Stomach (tissue), 9 donors: ENCODE results near the gene SELENOH. TPM values are rescaled to one million over a fixed set of nuclear protein-coding genes. Genes with fewer than 3 reads are reported as not detected.

ENCODE experiments used
- DNase-seq, 2 donors: peaks; one replicate each; pipeline versions ENCODE4 v3.0.0 to v3.0.0-alpha.2; 2013 to 2019
- H3K27ac ChIP-seq, 5 donors: fragments of 200-600 bp in 4 of 5; sonication (generic) in 4 of 5; one replicate each; pipeline ENCODE4 v1.5.1; 2013 to 2019; ENCODE audit warnings: mild to moderate bottlenecking in 1 of 5, moderate library complexity in 1 of 5
- H3K27me3 ChIP-seq, 3 donors: fragments of 200-600 bp; sonication (generic); one replicate each; pipeline ENCODE4 v1.5.1; 2017 to 2019; ENCODE audit warnings: mixed run types in 1 of 3
- H3K36me3 ChIP-seq, 4 donors: fragments of 200-600 bp; sonication (generic); 1 replicate in 3 of 4; 2 replicates in 1 of 4; pipeline ENCODE4 v1.5.1; 2016 to 2019
- H3K4me1 ChIP-seq, 4 donors: fragments of 200-600 bp; sonication (generic); one replicate each; pipeline ENCODE4 v1.5.1; 2016 to 2019
- H3K4me3 ChIP-seq, 4 donors: fragments of 200-600 bp; sonication (generic) in 3 of 4; one replicate each; pipeline ENCODE4 v1.5.1; 2016 to 2019; ENCODE audit warnings: mild to moderate bottlenecking in 1 of 4
- H3K9me3 ChIP-seq, 4 donors: fragments of 200-600 bp; sonication (generic); one replicate each; pipeline ENCODE4 v1.5.1; 2016 to 2019
- CTCF ChIP-seq, 7 experiments: fragments of 450-650 bp in 4 of 7; fragments of 200-600 bp in 3 of 7; sonication (generic) in 3 of 7; IDR thresholded peaks; one replicate each; pipeline ENCODE4 v1.5.1; 2016 to 2019; ENCODE audit warnings: antibody characterized with exemption in 7 of 7, control low read depth in 2 of 7, mild to moderate bottlenecking in 1 of 7
- EP300 ChIP-seq: sonication (generic); formaldehyde crosslinking; IDR thresholded peaks from one replicate; pipeline ENCODE4 v1.6.1; 2017; ENCODE audit warnings: antibody characterized with exemption
- POLR2A ChIP-seq, 4 donors: fragments of 450-650 bp; IDR thresholded peaks; one replicate each; pipeline ENCODE4 v1.6.1; 2016; ENCODE audit warnings: antibody characterized with exemption in 4 of 4, control low read depth in 2 of 4, mild to moderate bottlenecking in 1 of 4, moderate library complexity in 1 of 4
- POLR2AphosphoS5 ChIP-seq, 3 donors: sonication (generic); formaldehyde crosslinking; IDR thresholded peaks; one replicate each; pipeline ENCODE4 v1.6.1; 2016; ENCODE audit warnings: antibody characterized with exemption in 3 of 3
- WGBS, 5 donors: extraction: QIAGEN DNeasy Blood & Tissue Kit in 3 of 5; methylation state at CpG; one replicate each; pipeline versions ENCODE4 v1.1.5 to v1.1.7; 2013 to 2018; 5-methylcytosine and 5-hydroxymethylcytosine counted together
- intact Hi-C: fragments of 100-400 bp; cut with DNase I; formaldehyde crosslinking; loops from one replicate; pipeline ENCODE4 v1.15.1; 2023; ENCODE audit warnings: low total_unique reads
- polyA plus RNA-seq, 3 donors: library from polyadenylated mRNA; stranded (reverse); fragments of 200-250 nt; gene quantifications; one replicate each; pipeline ENCODE4 v1.2.3, GENCODE V29; 2013
- total RNA-seq, 5 donors: library from RNA; depleted of rRNA; stranded (reverse); fragments of >200 nt; gene quantifications; one replicate each; pipeline versions ENCODE4 v1.1.0 to v1.2.3, GENCODE V29; 2014 to 2016
- donor health status: healthy with polysubstance abuse.
- donor health status: Bipolar disorder and iron deficiency.
- donor health status: healthy.

Gene SELENOH
- total and polyA plus RNA-seq, 8 donors, result 33.8 to 234 (median 171) TPM

GRCh38 chr11:57787006-57787604, 45.8 kb downstream of the SELENOH start:
- TF ChIP-seq POLR2A (IDR thresholded peaks at IDR 0.05) (no peak), CTCF (IDR thresholded peaks at IDR 0.05) (no peak), EP300 (no peak), POLR2AphosphoS5 (IDR thresholded peaks at IDR 0.05) (no peak)
- peaks cover 55 to 100% (median 89%) of the 10 kb centered on the region in 4 donors for H3K4me1 ChIP-seq
- peaks cover 0 to 8% (median 8%) of the 10 kb centered on the region in 4 donors for H3K36me3 ChIP-seq
- no peaks in the 10 kb centered on the region for H3K9me3 ChIP-seq
- H3K27me3 ChIP-seq, result no peaks in the 10 kb centered on the region
- H3K4me3 ChIP-seq, result no peak overlapping the region
- WGBS, 5 donors, result 63 to 81% (median 69%) methylated on average over 4 of the region's 4 CpGs
- peak overlapping the region in 4 of 5 donors; percentile 25 to 91 (median 54) for H3K27ac ChIP-seq
- no peak for DNase-seq
- intact Hi-C loops, result no loop called here

DNA sequence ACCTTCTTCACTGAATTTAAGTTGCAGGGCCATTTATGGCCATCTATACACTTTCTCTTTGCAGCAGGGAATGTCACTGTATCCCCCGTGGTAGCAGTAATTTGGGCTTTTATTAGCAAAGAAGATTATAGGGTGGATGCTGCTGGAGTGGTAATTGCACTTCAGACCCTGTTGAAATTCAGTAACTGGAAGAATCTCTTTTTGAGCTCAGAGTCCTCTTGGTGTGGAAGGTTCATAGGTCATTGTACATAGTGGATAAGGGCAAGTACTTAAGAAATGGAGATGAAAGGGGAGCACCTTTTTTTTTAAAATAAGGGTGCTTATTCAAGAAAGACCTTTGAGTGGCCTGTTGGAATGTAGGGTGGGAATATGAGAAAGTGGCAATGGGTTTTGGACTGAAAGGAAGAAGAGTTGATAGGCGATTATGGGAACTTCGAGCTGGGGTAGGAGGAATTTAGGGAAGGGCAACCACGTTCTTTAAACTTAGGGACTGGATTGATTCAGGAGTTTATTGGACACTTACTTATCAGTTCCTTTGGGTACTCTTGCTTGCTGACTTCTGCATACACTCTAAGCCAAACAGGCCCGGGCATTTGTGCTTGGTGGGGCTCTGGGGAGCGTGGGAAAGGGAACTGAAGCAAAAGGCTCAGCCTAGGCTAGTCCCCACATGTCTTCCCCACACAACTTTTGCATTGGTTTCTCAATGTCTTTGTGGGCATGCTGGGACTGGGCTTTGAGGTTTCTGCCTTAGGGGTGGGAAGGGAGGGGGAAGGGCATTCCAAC, 46.8 kb downstream of the SELENOH start:
- TF ChIP-seq POLR2AphosphoS5 (IDR thresholded peaks at IDR 0.05) (no peak), POLR2A (IDR thresholded peaks at IDR 0.05) (no peak), CTCF (IDR thresholded peaks at IDR 0.05) (no peak), EP300 (no peak)
- H3K36me3 ChIP-seq, result peaks cover 0 to 8% (median 8%) of the 10 kb centered on the region in 4 donors
- H3K4me1 ChIP-seq, result peaks cover 65 to 100% (median 90%) of the 10 kb centered on the region in 4 donors
- peak in 1 of 2 donors; percentile 50 for DNase-seq
- intact Hi-C loops, result no loop called here
- H3K9me3 ChIP-seq, result no peaks in the 10 kb centered on the region
- no peak overlapping the region for H3K4me3 ChIP-seq
- WGBS, 5 donors, result 45 to 48% (median 46%) methylated on average over 6 of the region's 6 CpGs
- peak overlapping the region in 4 of 5 donors; percentile 5 to 91 (median 58) for H3K27ac ChIP-seq
- no peaks in the 10 kb centered on the region for H3K27me3 ChIP-seq

GRCh38 chr11:57788703-57789088, 47.4 kb downstream of the SELENOH start:
- H3K27me3 ChIP-seq, result no peaks in the 10 kb centered on the region
- TF ChIP-seq CTCF (IDR thresholded peaks at IDR 0.05) (no peak), POLR2A (IDR thresholded peaks at IDR 0.05) (no peak), EP300 (no peak)
- no peak for DNase-seq
- H3K4me3 ChIP-seq, result no peak overlapping the region
- intact Hi-C loops, result no loop called here
- peaks cover 0 to 12% (median 10%) of the 10 kb centered on the region in 4 donors for H3K36me3 ChIP-seq
- peaks cover 71 to 100% (median 90%) of the 10 kb centered on the region in 4 donors for H3K4me1 ChIP-seq
- H3K9me3 ChIP-seq, result no peaks in the 10 kb centered on the region
- peak overlapping the region in 4 of 5 donors; percentile 5 to 91 (median 58) for H3K27ac ChIP-seq

GRCh38 chr11:57791321-57792059, 50.2 kb downstream of the SELENOH start:
- Histone ChIP-seq H3K9me3 (no peaks in the 10 kb centered on the region), H3K27me3 (no peaks in the 10 kb centered on the region), H3K4me1 (peaks cover 63 to 96% (median 79%) of the 10 kb centered on the region in 4 donors), H3K36me3 (peaks cover 12 to 39% (median 38%) of the 10 kb centered on the region in 4 donors), H3K27ac (peak overlapping the region; percentile 68 to 92 (median 77)), H3K4me3 (peak overlapping the region in 1 of 4 donors; percentile 3)
- no peak for DNase-seq
- WGBS, 5 donors, result 84 to 90% (median 87%) methylated on average over 22 of the region's 22 CpGs
- TF ChIP-seq POLR2AphosphoS5 (IDR thresholded peaks at IDR 0.05) (no peak), EP300 (no peak), POLR2A (IDR thresholded peaks at IDR 0.05) (no peak), CTCF (IDR thresholded peaks at IDR 0.05) (no peak)
- intact Hi-C loops, result no loop called here
